ENCODE results near the gene TCF3.

- TF ChIP-seq, protein P1, sequence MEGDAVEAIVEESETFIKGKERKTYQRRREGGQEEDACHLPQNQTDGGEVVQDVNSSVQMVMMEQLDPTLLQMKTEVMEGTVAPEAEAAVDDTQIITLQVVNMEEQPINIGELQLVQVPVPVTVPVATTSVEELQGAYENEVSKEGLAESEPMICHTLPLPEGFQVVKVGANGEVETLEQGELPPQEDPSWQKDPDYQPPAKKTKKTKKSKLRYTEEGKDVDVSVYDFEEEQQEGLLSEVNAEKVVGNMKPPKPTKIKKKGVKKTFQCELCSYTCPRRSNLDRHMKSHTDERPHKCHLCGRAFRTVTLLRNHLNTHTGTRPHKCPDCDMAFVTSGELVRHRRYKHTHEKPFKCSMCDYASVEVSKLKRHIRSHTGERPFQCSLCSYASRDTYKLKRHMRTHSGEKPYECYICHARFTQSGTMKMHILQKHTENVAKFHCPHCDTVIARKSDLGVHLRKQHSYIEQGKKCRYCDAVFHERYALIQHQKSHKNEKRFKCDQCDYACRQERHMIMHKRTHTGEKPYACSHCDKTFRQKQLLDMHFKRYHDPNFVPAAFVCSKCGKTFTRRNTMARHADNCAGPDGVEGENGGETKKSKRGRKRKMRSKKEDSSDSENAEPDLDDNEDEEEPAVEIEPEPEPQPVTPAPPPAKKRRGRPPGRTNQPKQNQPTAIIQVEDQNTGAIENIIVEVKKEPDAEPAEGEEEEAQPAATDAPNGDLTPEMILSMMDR (conservative IDR thresholded peaks at IDR 0.05; ENCODE audit: low read length), result no peak
- TF ChIP-seq EZH2phosphoT487 (IDR thresholded peaks at IDR 0.05; ENCODE audit: borderline replicate concordance), result no peak
Observed at GRCh38 chr19:1616875-1617274, 35.5 kb downstream of the TCF3 start.
